ENCODE measurements around the gene POLR3A.

Gene POLR3A

DNA sequence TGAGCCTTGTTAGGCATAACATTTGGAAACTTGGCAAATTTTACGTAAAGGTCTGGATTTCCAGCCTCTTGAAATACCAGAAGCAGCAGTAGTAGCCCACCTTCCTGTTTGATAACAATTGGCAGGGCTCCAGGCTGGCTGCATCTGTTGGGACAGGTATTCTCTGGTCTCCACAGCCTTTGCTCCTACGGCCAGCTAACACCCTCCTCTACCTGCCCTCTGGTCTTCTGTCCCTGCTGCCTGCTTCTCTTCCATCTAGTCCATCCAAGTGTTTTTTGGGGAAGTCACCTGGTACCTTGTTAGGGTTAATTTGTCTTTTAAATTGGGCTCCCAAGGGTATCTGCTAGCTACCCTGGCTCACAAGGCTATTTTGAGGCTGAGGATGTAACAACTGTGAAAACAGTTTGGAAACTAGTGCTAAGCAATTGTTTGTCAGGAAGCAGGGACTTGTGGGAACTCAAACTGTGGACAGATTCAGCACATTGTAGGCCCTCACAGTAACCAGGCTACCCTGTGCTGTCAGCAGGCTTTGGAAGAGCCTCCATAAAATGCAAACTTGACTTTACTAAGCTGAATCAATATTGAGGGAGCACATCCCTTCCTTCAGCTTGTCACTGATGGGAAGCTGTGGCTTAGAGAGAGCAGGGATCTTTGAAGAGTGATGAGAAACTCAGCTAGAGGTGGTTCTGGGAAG, 12.9 kb upstream of the POLR3A start:
- CTCF ChIA-PET, result interaction anchor here (0.7 to 2.3 kb wide), 7 partner anchors 8 to 1160 kb away, joined by 3 to 7 read pairs (median 4); partner anchors contain the start of gene POLR3A
- Histone ChIP-seq H3K4me1 (ENCODE audit: control extremely low read depth in 1 of 4, control insufficient read depth in 4 of 4, insufficient read depth in 4 of 4, low read length in 3 of 4) (peaks cover 0 to 15% (median 5%) of the 10 kb centered on the region in 4 experiments), H3K36me3 (ENCODE audit: control insufficient read depth in 4 of 4, insufficient read depth in 4 of 4, low read length in 3 of 4) (peaks cover 31 to 56% (median 46%) of the 10 kb centered on the region in 4 experiments), H3K27ac (ENCODE audit: insufficient read depth in 1 of 2, low read depth in 1 of 2, low read length in 2 of 2, poor library complexity in 1 of 2, severe bottlenecking in 2 of 2) (peak overlapping the region in 1 of 2 experiments; percentile 6), H3K4me3 (ENCODE audit: control insufficient read depth in 1 of 7, extremely low read depth in 1 of 7, insufficient read depth in 4 of 7, low read depth in 2 of 7, low read length in 6 of 7) (no peak overlapping the region), H3K9me3 (ENCODE audit: control extremely low read depth in 1 of 5, control insufficient read depth in 4 of 5, insufficient read depth in 2 of 5, low read depth in 1 of 5, low read length in 4 of 5) (no peaks in the 10 kb centered on the region), H3K27me3 (replicated peaks in 2 of 5; ENCODE audit: control insufficient read depth in 4 of 5, insufficient read depth in 5 of 5, low read length in 4 of 5) (no peaks in the 10 kb centered on the region)
- POLR2A ChIA-PET, result no interaction called here
- no peak for DNase-seq
- WGBS (ENCODE audit: insufficient coverage), result 83% methylated on average over 1 of the region's 2 CpGs

- no peak overlapping the region for H3K27ac ChIP-seq (ENCODE audit: insufficient read depth in 1 of 2, low read depth in 1 of 2, low read length in 2 of 2, poor library complexity in 1 of 2, severe bottlenecking in 2 of 2)
- H3K4me3 ChIP-seq (ENCODE audit: control insufficient read depth in 1 of 7, extremely low read depth in 1 of 7, insufficient read depth in 4 of 7, low read depth in 2 of 7, low read length in 6 of 7), result no peak overlapping the region
- no peaks in the 10 kb centered on the region for H3K9me3 ChIP-seq (ENCODE audit: control extremely low read depth in 1 of 5, control insufficient read depth in 4 of 5, insufficient read depth in 2 of 5, low read depth in 1 of 5, low read length in 4 of 5)
- WGBS (ENCODE audit: insufficient coverage), result 84% methylated on average over 4 of the region's 5 CpGs
- peaks cover 0 to 17% (median 11%) of the 10 kb centered on the region in 4 experiments for H3K4me1 ChIP-seq (ENCODE audit: control extremely low read depth in 1 of 4, control insufficient read depth in 4 of 4, insufficient read depth in 4 of 4, low read length in 3 of 4)
- H3K36me3 ChIP-seq (ENCODE audit: control insufficient read depth in 4 of 4, insufficient read depth in 4 of 4, low read length in 3 of 4), result peaks cover 35 to 64% (median 54%) of the 10 kb centered on the region in 4 experiments
- no peak for DNase-seq
- ChIA-PET CTCF (interaction anchor here (1.0 to 2.3 kb wide), 5 partner anchors 7 to 1161 kb away, joined by 3 to 7 read pairs (median 4); partner anchors contain the start of gene POLR3A), POLR2A (no interaction called here)
- no peaks in the 10 kb centered on the region for H3K27me3 ChIP-seq (replicated peaks in 2 of 5; ENCODE audit: control insufficient read depth in 4 of 5, insufficient read depth in 5 of 5, low read length in 4 of 5)
Measured at GRCh38 chr10:78041170-78042057, 12.1 kb upstream of the POLR3A start.

DNA sequence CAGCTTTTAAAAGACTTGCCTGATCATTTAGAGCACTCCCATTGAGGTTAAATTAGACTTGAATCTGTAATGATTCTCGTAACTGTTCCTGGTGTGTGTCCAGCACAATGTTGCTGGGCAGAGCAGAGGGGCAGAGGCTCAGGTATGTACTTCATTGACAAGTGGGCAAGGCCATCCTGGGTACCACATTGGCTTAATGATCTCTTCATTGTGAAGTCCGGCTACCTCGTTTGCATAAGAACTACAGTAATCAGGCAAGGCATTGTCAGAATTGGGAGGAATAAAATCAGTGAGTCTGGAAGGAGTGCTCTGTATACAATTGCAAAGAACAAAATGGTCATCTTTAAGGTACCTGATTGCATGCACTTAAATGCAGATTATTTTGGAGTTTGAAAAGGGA, 10.4 kb upstream of the POLR3A start:
- no peaks in the 10 kb centered on the region for H3K9me3 ChIP-seq (ENCODE audit: control extremely low read depth in 1 of 5, control insufficient read depth in 4 of 5, insufficient read depth in 2 of 5, low read depth in 1 of 5, low read length in 4 of 5)
- DNase-seq, result no peak
- H3K4me1 ChIP-seq (ENCODE audit: control extremely low read depth in 1 of 4, control insufficient read depth in 4 of 4, insufficient read depth in 4 of 4, low read length in 3 of 4), result peaks cover 4 to 28% (median 27%) of the 10 kb centered on the region in 4 experiments
- H3K27me3 ChIP-seq (replicated peaks in 2 of 5; ENCODE audit: control insufficient read depth in 4 of 5, insufficient read depth in 5 of 5, low read length in 4 of 5), result no peaks in the 10 kb centered on the region
- ChIA-PET CTCF (interaction anchor here (1.0 to 2.3 kb wide), 2 partner anchors 8 to 11 kb away, joined by 4 to 7 read pairs; partner anchors contain the start of gene POLR3A), POLR2A (no interaction called here)
- H3K27ac ChIP-seq (ENCODE audit: insufficient read depth in 1 of 2, low read depth in 1 of 2, low read length in 2 of 2, poor library complexity in 1 of 2, severe bottlenecking in 2 of 2), result no peak overlapping the region
- H3K36me3 ChIP-seq (ENCODE audit: control insufficient read depth in 4 of 4, insufficient read depth in 4 of 4, low read length in 3 of 4), result peaks cover 46 to 81% (median 65%) of the 10 kb centered on the region in 4 experiments
- no peak overlapping the region for H3K4me3 ChIP-seq (ENCODE audit: control insufficient read depth in 1 of 7, extremely low read depth in 1 of 7, insufficient read depth in 4 of 7, low read depth in 2 of 7, low read length in 6 of 7)
- WGBS (ENCODE audit: insufficient coverage), result 92% methylated on average over 3 of the region's 3 CpGs

- H3K4me1 ChIP-seq (ENCODE audit: control extremely low read depth in 1 of 4, control insufficient read depth in 4 of 4, insufficient read depth in 4 of 4, low read length in 3 of 4), result peaks cover 11 to 34% (median 29%) of the 10 kb centered on the region in 4 experiments
- peaks cover 44 to 82% (median 65%) of the 10 kb centered on the region in 4 experiments for H3K36me3 ChIP-seq (ENCODE audit: control insufficient read depth in 4 of 4, insufficient read depth in 4 of 4, low read length in 3 of 4)
- 84% methylated on average over 4 of the region's 5 CpGs for WGBS (ENCODE audit: insufficient coverage)
- no peak overlapping the region for H3K4me3 ChIP-seq (ENCODE audit: control insufficient read depth in 1 of 7, extremely low read depth in 1 of 7, insufficient read depth in 4 of 7, low read depth in 2 of 7, low read length in 6 of 7)
- H3K27ac ChIP-seq (ENCODE audit: insufficient read depth in 1 of 2, low read depth in 1 of 2, low read length in 2 of 2, poor library complexity in 1 of 2, severe bottlenecking in 2 of 2), result no peak overlapping the region
- POLR2A ChIA-PET, result interaction anchor here (0.6 kb wide), 1 partner anchor 39 kb away, joined by 3 read pairs; no protein-coding TSS in a partner anchor
- H3K27me3 ChIP-seq (replicated peaks in 2 of 5; ENCODE audit: control insufficient read depth in 4 of 5, insufficient read depth in 5 of 5, low read length in 4 of 5), result no peaks in the 10 kb centered on the region
- DNase-seq, result no peak
- CTCF ChIA-PET, result interaction anchor here (1.0 kb wide), 1 partner anchor 9 kb away, joined by 4 read pairs; no protein-coding TSS in a partner anchor
- H3K9me3 ChIP-seq (ENCODE audit: control extremely low read depth in 1 of 5, control insufficient read depth in 4 of 5, insufficient read depth in 2 of 5, low read depth in 1 of 5, low read length in 4 of 5), result no peaks in the 10 kb centered on the region
Measured at GRCh38 chr10:78038791-78039547, 9.7 kb upstream of the POLR3A start.

DNA sequence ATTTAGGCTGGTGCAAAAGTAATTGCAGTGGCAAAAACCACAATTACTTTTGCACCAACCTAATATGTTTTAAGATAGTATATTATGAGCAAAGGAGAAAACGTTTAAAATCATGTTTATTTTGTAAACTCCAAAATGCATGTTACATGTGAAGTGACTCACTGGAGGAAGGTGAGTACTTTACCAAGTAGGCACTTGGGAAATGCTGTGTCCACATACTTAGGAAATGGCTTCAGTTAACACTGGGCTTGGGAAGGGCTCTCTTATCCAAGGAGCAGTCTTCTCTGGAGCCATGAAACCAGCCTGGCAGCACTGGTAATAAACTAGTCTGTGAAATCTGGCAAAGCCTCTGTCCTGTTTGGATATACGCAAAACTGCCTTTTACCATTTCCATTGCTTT, 8.8 kb upstream of the POLR3A start:
- DNase-seq, result no peak
- Histone ChIP-seq H3K27ac (ENCODE audit: insufficient read depth in 1 of 2, low read depth in 1 of 2, low read length in 2 of 2, poor library complexity in 1 of 2, severe bottlenecking in 2 of 2) (no peak overlapping the region), H3K27me3 (replicated peaks in 2 of 5; ENCODE audit: control insufficient read depth in 4 of 5, insufficient read depth in 5 of 5, low read length in 4 of 5) (no peaks in the 10 kb centered on the region), H3K9me3 (ENCODE audit: control extremely low read depth in 1 of 5, control insufficient read depth in 4 of 5, insufficient read depth in 2 of 5, low read depth in 1 of 5, low read length in 4 of 5) (no peaks in the 10 kb centered on the region), H3K4me3 (ENCODE audit: control insufficient read depth in 1 of 7, extremely low read depth in 1 of 7, insufficient read depth in 4 of 7, low read depth in 2 of 7, low read length in 6 of 7) (peak overlapping the region in 1 of 7 experiments; percentile 11), H3K4me1 (ENCODE audit: control extremely low read depth in 1 of 4, control insufficient read depth in 4 of 4, insufficient read depth in 4 of 4, low read length in 3 of 4) (peaks cover 11 to 35% (median 30%) of the 10 kb centered on the region in 4 experiments), H3K36me3 (ENCODE audit: control insufficient read depth in 4 of 4, insufficient read depth in 4 of 4, low read length in 3 of 4) (peaks cover 44 to 82% (median 65%) of the 10 kb centered on the region in 4 experiments)
- CTCF ChIA-PET, result no interaction called here
- WGBS (ENCODE audit: insufficient coverage), result no CpG with 5 or more reads among the region's 2 CpGs
- POLR2A ChIA-PET, result no interaction called here

- peak overlapping the region in 1 of 7 experiments; percentile 41 for H3K4me3 ChIP-seq (ENCODE audit: control insufficient read depth in 1 of 7, extremely low read depth in 1 of 7, insufficient read depth in 4 of 7, low read depth in 2 of 7, low read length in 6 of 7)
- peaks cover 32 to 64% (median 55%) of the 10 kb centered on the region in 4 experiments for H3K36me3 ChIP-seq (ENCODE audit: control insufficient read depth in 4 of 4, insufficient read depth in 4 of 4, low read length in 3 of 4)
- CTCF ChIA-PET, result interaction anchor here (1.9 to 2.7 kb wide), 2 partner anchors 9 to 11 kb away, joined by 4 to 23 read pairs; no protein-coding TSS in a partner anchor
- no peaks in the 10 kb centered on the region for H3K9me3 ChIP-seq (ENCODE audit: control extremely low read depth in 1 of 5, control insufficient read depth in 4 of 5, insufficient read depth in 2 of 5, low read depth in 1 of 5, low read length in 4 of 5)
- 97% methylated on average over 6 of the region's 9 CpGs for WGBS (ENCODE audit: insufficient coverage)
- DNase-seq, result no peak
- H3K27ac ChIP-seq (ENCODE audit: insufficient read depth in 1 of 2, low read depth in 1 of 2, low read length in 2 of 2, poor library complexity in 1 of 2, severe bottlenecking in 2 of 2), result peak overlapping the region in 1 of 2 experiments; percentile 28
- peaks cover 11 to 35% (median 24%) of the 10 kb centered on the region in 4 experiments for H3K4me1 ChIP-seq (ENCODE audit: control extremely low read depth in 1 of 4, control insufficient read depth in 4 of 4, insufficient read depth in 4 of 4, low read length in 3 of 4)
- POLR2A ChIA-PET, result interaction anchor here (0.5 to 0.7 kb wide), 2 partner anchors 10 to 1205 kb away, joined by 3 read pairs; no protein-coding TSS in a partner anchor
- H3K27me3 ChIP-seq (replicated peaks in 2 of 5; ENCODE audit: control insufficient read depth in 4 of 5, insufficient read depth in 5 of 5, low read length in 4 of 5), result no peaks in the 10 kb centered on the region
Measured at GRCh38 chr10:78035933-78036583, 6.7 kb upstream of the POLR3A start.
